ENCODE data around the gene CAPN11. TPM values are rescaled to one million over a fixed set of nuclear protein-coding genes. Genes with fewer than 3 reads are reported as not detected.
"Not testable (repeated sequence)": the region's sequence is repeated elsewhere in the genome, so short reads cannot be mapped to it uniquely, and the experiment has no call there.

Gene CAPN11
- total RNA-seq, 4 donors from 2014 or later: 0.22 to 1.7 TPM; not detected in 2

- Histone ChIP-seq H3K4me3 (replicated peaks in 1 of 3) (no peak overlapping the region), H3K4me1 (no peaks in the 10 kb centered on the region), H3K27me3 (no peaks in the 10 kb centered on the region), H3K27ac (no peak overlapping the region), H3K9me3 (no peaks in the 10 kb centered on the region), H3K36me3 (peaks cover 12 to 19% of the 10 kb centered on the region in 2 donors)
- no peak for DNase-seq
- 90 to 97% methylated on average over 10 of the region's 10 CpGs for WGBS, 2 donors
- TF ChIP-seq CTCF (IDR thresholded peaks at IDR 0.05): no peak
- no peak for TF ChIP-seq POLR2A (IDR thresholded peaks at IDR 0.05)
- intact Hi-C loops (cut with DNase I): loop anchor here (5.0 kb wide), 1 partner anchor 37 kb away; no protein-coding TSS in a partner anchor
These were observed 19.3 kb upstream of the CAPN11 start for GRCh38 chr6:44139351-44139743.

- WGBS, 2 donors: 96 to 100% methylated on average over 1 of the region's 1 CpG
- DNase-seq: no peak
- no peaks in the 10 kb centered on the region for H3K27me3 ChIP-seq
- intact Hi-C loops (cut with DNase I): no loop called here
- TF ChIP-seq POLR2A (IDR thresholded peaks at IDR 0.05) (no peak), CTCF (IDR thresholded peaks at IDR 0.05) (no peak)
- H3K9me3 ChIP-seq: no peaks in the 10 kb centered on the region
- no peak overlapping the region for H3K27ac ChIP-seq
- no peaks in the 10 kb centered on the region for H3K4me1 ChIP-seq
- H3K36me3 ChIP-seq: peaks cover 15% of the 10 kb centered on the region in 2 donors
- no peak overlapping the region for H3K4me3 ChIP-seq (replicated peaks in 1 of 3)
These were observed 15.8 kb upstream of the CAPN11 start for GRCh38 chr6:44142835-44143234.

- Histone ChIP-seq H3K9me3 (no peaks in the 10 kb centered on the region), H3K4me3 (replicated peaks in 1 of 3) (no peak overlapping the region), H3K4me1 (no peaks in the 10 kb centered on the region), H3K36me3 (peaks cover 15 to 18% of the 10 kb centered on the region in 2 donors), H3K27ac (no peak overlapping the region), H3K27me3 (no peaks in the 10 kb centered on the region)
- WGBS, 2 donors: 94 to 97% methylated on average over 1 of the region's 1 CpG
- TF ChIP-seq CTCF (IDR thresholded peaks at IDR 0.05) (no peak), POLR2A (IDR thresholded peaks at IDR 0.05) (no peak)
- intact Hi-C loops (cut with DNase I): no loop called here
- no peak for DNase-seq
These were observed 14.9 kb upstream of the CAPN11 start for GRCh38 chr6:44143731-44144130.

GRCh38 chr6:44144536-44144935 lies 14.1 kb upstream of the CAPN11 start:
- intact Hi-C loops (cut with DNase I); DNase-seq; H3K27me3 ChIP-seq; H3K4me3 ChIP-seq (replicated peaks in 1 of 3); H3K9me3 ChIP-seq; H3K27ac ChIP-seq; H3K4me1 ChIP-seq: not testable (repeated sequence)
- peaks cover 18 to 20% of the 10 kb centered on the region in 2 donors for H3K36me3 ChIP-seq
- 66 to 97% methylated on average over 3 of the region's 3 CpGs for WGBS, 2 donors

GRCh38 chr6:44145839-44146238 lies 12.8 kb upstream of the CAPN11 start:
- intact Hi-C loops (cut with DNase I): no loop called here
- no peak overlapping the region for H3K4me3 ChIP-seq (replicated peaks in 1 of 3)
- H3K36me3 ChIP-seq: peaks cover 12 to 13% of the 10 kb centered on the region in 2 donors

More at GRCh38 chr6:44145839-44146238, 12.8 kb upstream of the CAPN11 start:
- Histone ChIP-seq H3K4me1 (no peaks in the 10 kb centered on the region), H3K27me3 (no peaks in the 10 kb centered on the region), H3K27ac (no peak overlapping the region), H3K9me3 (no peaks in the 10 kb centered on the region)
- no peak for DNase-seq
- TF ChIP-seq CTCF (IDR thresholded peaks at IDR 0.05) (no peak), POLR2A (IDR thresholded peaks at IDR 0.05) (no peak)

Data from thyroid gland (tissue), 4 donors.